H9 (cell line): ENCODE measurements around the gene TJAP1. TPM values are rescaled to one million over a fixed set of nuclear protein-coding genes. Genes with fewer than 3 reads are reported as not detected.
"Not testable (repeated sequence)": the region's sequence is repeated elsewhere in the genome, so short reads cannot be mapped to it uniquely, and the experiment has no call there.

Experiments
- DNase-seq: peaks from one replicate; pipeline ENCODE4 v3.0.0-alpha.2; 2017
- H2AFZ ChIP-seq: one replicate; pipeline ENCODE4 v1.6.1; 2013; ENCODE audit warnings: mild to moderate bottlenecking, low read length, control low read depth, moderate library complexity
- H2AK5ac ChIP-seq: 2 replicates; pipeline ENCODE4 v1.6.1; 2013; ENCODE audit warnings: low read length, control low read depth, mixed read lengths; ENCODE audit not compliant: insufficient read length
- H2BK120ac ChIP-seq: one replicate; pipeline ENCODE4 v1.6.1; 2013; ENCODE audit warnings: low read depth, mild to moderate bottlenecking, low read length, control low read depth, inconsistent platforms; ENCODE audit not compliant: poor library complexity, severe bottlenecking
- H2BK12ac ChIP-seq: 2 replicates; pipeline ENCODE4 v1.6.1; 2013; ENCODE audit warnings: low read length, control low read depth, mixed read lengths, low read depth; ENCODE audit not compliant: insufficient read length
- H2BK15ac ChIP-seq: 2 replicates; pipeline ENCODE4 v1.6.1; 2013; ENCODE audit warnings: low read depth, low read length, control low read depth
- H2BK20ac ChIP-seq: one replicate; pipeline ENCODE4 v1.6.1; 2013; ENCODE audit warnings: low read depth, mild to moderate bottlenecking, low read length, control low read depth, inconsistent platforms; ENCODE audit not compliant: poor library complexity, severe bottlenecking
- H2BK5ac ChIP-seq: 2 replicates; pipeline ENCODE4 v1.6.1; 2013; ENCODE audit warnings: low read length, control low read depth, mixed read lengths; ENCODE audit not compliant: insufficient read length
- H3K14ac ChIP-seq: 2 replicates; pipeline ENCODE4 v1.6.1; 2013; ENCODE audit warnings: low read length, control low read depth; ENCODE audit not compliant: insufficient read depth
- H3K18ac ChIP-seq: 2 replicates; pipeline ENCODE4 v1.6.1; 2013; ENCODE audit warnings: low read depth, mild to moderate bottlenecking, mixed read lengths, low read length, control low read depth; ENCODE audit not compliant: insufficient read length
- H3K23ac ChIP-seq: 2 replicates; pipeline ENCODE4 v1.6.1; 2013; ENCODE audit warnings: low read length, control low read depth, mixed read lengths, low read depth; ENCODE audit not compliant: insufficient read length
- H3K23me2 ChIP-seq: 2 replicates; pipeline ENCODE4 v1.6.1; 2013; ENCODE audit warnings: low read depth, mild to moderate bottlenecking, mixed read lengths, low read length, control low read depth; ENCODE audit not compliant: insufficient read length, poor library complexity, severe bottlenecking
- H3K27ac ChIP-seq: 2 replicates; pipeline ENCODE4 v1.5.1; 2013; ENCODE audit warnings: low read length, control low read depth, mixed read lengths, low read depth; ENCODE audit not compliant: insufficient read length
- H3K27me3 ChIP-seq: 2 replicates; pipeline ENCODE4 v1.6.1; 2013; ENCODE audit warnings: low read length, control low read depth, inconsistent platforms; ENCODE audit not compliant: insufficient read depth
- H3K4ac ChIP-seq: 2 replicates; pipeline ENCODE4 v1.6.1; 2013; ENCODE audit warnings: low read depth, mild to moderate bottlenecking, control low read depth, inconsistent platforms, low read length, moderate library complexity
- H3K4me1 ChIP-seq: 2 replicates; pipeline ENCODE4 v1.6.1; 2013; ENCODE audit warnings: low read length, control low read depth, inconsistent platforms; ENCODE audit not compliant: insufficient read depth
- H3K4me2 ChIP-seq: 2 replicates; pipeline ENCODE4 v1.6.1; 2013; ENCODE audit warnings: low read length, control low read depth, mixed read lengths; ENCODE audit not compliant: insufficient read length, insufficient read depth
- H3K56ac ChIP-seq: 2 replicates; pipeline ENCODE4 v1.6.1; 2013; ENCODE audit warnings: low read depth, mild to moderate bottlenecking, mixed read lengths, low read length, control low read depth; ENCODE audit not compliant: insufficient read length
- H3K79me1 ChIP-seq: 2 replicates; pipeline ENCODE4 v1.6.1; 2013; ENCODE audit warnings: low read depth, mild to moderate bottlenecking, moderate library complexity, low read length, control low read depth, inconsistent platforms; ENCODE audit not compliant: insufficient read depth, poor library complexity, severe bottlenecking
- H3K79me2 ChIP-seq: 2 replicates; pipeline ENCODE4 v1.6.1; 2013; ENCODE audit warnings: low read length, control low read depth, inconsistent platforms; ENCODE audit not compliant: insufficient read depth
- H3K9ac ChIP-seq: 2 replicates; pipeline ENCODE4 v1.6.1; 2013; ENCODE audit warnings: low read length, control low read depth, mixed read lengths; ENCODE audit not compliant: insufficient read length; ENCODE audit errors: extremely low read depth
- H3K9me3 ChIP-seq: one replicate; pipeline ENCODE4 v1.6.1; 2013; ENCODE audit warnings: low read depth, low read length, inconsistent platforms; ENCODE audit not compliant: control insufficient read depth
- H3T11ph ChIP-seq: one replicate; pipeline ENCODE4 v1.6.1; 2013; ENCODE audit warnings: mild to moderate bottlenecking, low read length, control low read depth, inconsistent platforms
- H4K20me1 ChIP-seq: one replicate; pipeline ENCODE4 v1.6.1; 2013; ENCODE audit not compliant: control insufficient read depth, insufficient read length, insufficient read depth
- H4K5ac ChIP-seq: 2 replicates; pipeline ENCODE4 v1.6.1; 2013; ENCODE audit warnings: low read depth, mild to moderate bottlenecking, mixed read lengths, low read length, control low read depth; ENCODE audit not compliant: insufficient read length
- H4K8ac ChIP-seq: replicated peaks from 2 replicates; pipeline ENCODE4 v1.6.1; 2013; ENCODE audit warnings: low read length, control low read depth, mixed read lengths, low read depth; ENCODE audit not compliant: insufficient read length
- H4K91ac ChIP-seq: 2 replicates; pipeline ENCODE4 v1.6.1; 2013; ENCODE audit warnings: low read depth, mild to moderate bottlenecking, moderate library complexity, mixed read lengths, low read length, control low read depth; ENCODE audit not compliant: insufficient read length
- H3K27ac Mint-ChIP-seq, 3 experiments: 2 replicates in 2 of 3; 3 replicates in 1 of 3; pipeline ENCODE4 v1.8.0; 2020 to 2021; ENCODE audit warnings: mixed read lengths in 3 of 3, mild to moderate bottlenecking in 1 of 3, moderate library complexity in 1 of 3
- H3K27me3 Mint-ChIP-seq: 2 replicates; pipeline ENCODE4 v1.8.0; 2021; ENCODE audit warnings: low read depth, mild to moderate bottlenecking, moderate library complexity, mixed read lengths
- H3K36me3 Mint-ChIP-seq, 3 experiments: 2 replicates in 2 of 3; 3 replicates in 1 of 3; pipeline ENCODE4 v1.8.0; 2020 to 2021; ENCODE audit warnings: low read depth in 3 of 3, mixed read lengths in 3 of 3; ENCODE audit not compliant: insufficient read depth in 1 of 3
- H3K4me1 Mint-ChIP-seq, 2 experiments: 2 replicates each; pipeline ENCODE4 v1.8.0; 2020; ENCODE audit warnings: mixed read lengths in 2 of 2
- H3K4me3 Mint-ChIP-seq, 2 experiments: 2 replicates in 1 of 2; 3 replicates in 1 of 2; pipeline ENCODE4 v1.8.0; 2020 to 2021; ENCODE audit warnings: mild to moderate bottlenecking in 2 of 2, mixed read lengths in 2 of 2, moderate library complexity in 1 of 2
- H3K9me3 Mint-ChIP-seq, 2 experiments: 2 replicates in 1 of 2; 3 replicates in 1 of 2; pipeline ENCODE4 v1.8.0; 2020; ENCODE audit warnings: mild to moderate bottlenecking in 2 of 2, mixed read lengths in 2 of 2, moderate library complexity in 1 of 2
- WGBS: extraction: QIAGEN DNeasy Blood & Tissue Kit; methylation state at CpG from one replicate; pipeline ENCODE4 v1.1.7; 2013; ENCODE audit warnings: missing lambda C conversion rate, low lambda C conversion rate, mixed read lengths; ENCODE audit not compliant: insufficient read length; ENCODE audit errors: extremely low coverage; 5-methylcytosine and 5-hydroxymethylcytosine counted together
- total RNA-seq: library from RNA; stranded (reverse); gene quantifications from 2 replicates; pipeline ENCODE4 v1.2.1, GENCODE V29; 2021

TJAP1 gene
- total RNA-seq, 1 experiment from 2014 or later: 45.1 TPM

DNA sequence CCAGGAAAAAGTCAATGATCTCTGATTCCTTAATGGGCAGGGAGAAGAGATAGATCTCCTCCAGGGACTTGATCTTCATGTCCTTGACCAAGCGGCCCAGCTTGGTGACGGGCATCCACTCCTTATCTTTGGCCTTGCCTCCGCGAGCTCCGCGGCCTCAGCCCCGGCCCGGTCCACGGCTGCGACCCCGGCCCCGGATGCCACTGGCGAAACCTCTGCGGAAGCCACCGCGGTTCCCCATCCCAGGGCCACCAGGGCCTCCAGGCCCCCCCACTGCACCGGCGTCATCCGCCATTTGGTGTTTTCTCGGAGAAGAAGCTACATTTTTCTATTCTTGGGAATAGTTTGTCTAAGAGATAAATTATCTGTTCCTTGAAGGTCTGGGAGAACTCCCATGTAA is 62.0 kb downstream of the TJAP1 start:
- H3K79me1 ChIP-seq, H3K4ac ChIP-seq, H3K14ac ChIP-seq, H3K9ac ChIP-seq, H3K27me3 Mint-ChIP-seq, H3K4me1 Mint-ChIP-seq, H2BK15ac ChIP-seq, H3T11ph ChIP-seq, H3K4me2 ChIP-seq, H3K23me2 ChIP-seq, H3K18ac ChIP-seq, H3K27me3 ChIP-seq, H3K4me3 Mint-ChIP-seq, H4K20me1 ChIP-seq, H4K8ac ChIP-seq, H3K9me3 Mint-ChIP-seq, H2AFZ ChIP-seq, H3K79me2 ChIP-seq, H4K91ac ChIP-seq, H3K4me1 ChIP-seq, H2AK5ac ChIP-seq, H2BK12ac ChIP-seq, H2BK120ac ChIP-seq, DNase-seq, H2BK20ac ChIP-seq, H3K56ac ChIP-seq, H3K27ac Mint-ChIP-seq, H3K23ac ChIP-seq, H4K5ac ChIP-seq, H2BK5ac ChIP-seq, H3K9me3 ChIP-seq, H3K27ac ChIP-seq: not testable (repeated sequence)
- no CpG with 5 or more reads among the region's 20 CpGs for WGBS
- H3K36me3 Mint-ChIP-seq: peaks cover 28 to 76% (median 51%) of the 10 kb centered on the region in 3 experiments; a peak in 6 of 7 replicates
